Right atrium auricular region (tissue), 2 donors: Measurements from ENCODE around the gene GRK5. TPM values are rescaled to one million over a fixed set of nuclear protein-coding genes. Genes with fewer than 3 reads are reported as not detected.
A peak's percentile ranks its signal among the peaks of the same experiment; 100 is the strongest.
"Not testable (repeated sequence)": the region's sequence is repeated elsewhere in the genome, so short reads cannot be mapped to it uniquely, and the experiment has no call there.

Experiments
- DNase-seq: peaks from one replicate; pipeline ENCODE4 v3.0.0-alpha.2; 2019; ENCODE audit warnings: low spot score
- H3K27ac ChIP-seq, 2 donors: fragments of 200-600 bp; sonication (generic); 1 replicate in 1 of 2; 2 replicates in 1 of 2; pipeline ENCODE4 v1.5.1; 2016 to 2019
- H3K27me3 ChIP-seq, 2 donors: fragments of 200-600 bp; sonication (generic); one replicate each; pipeline versions ENCODE4 v1.5.1 to v1.6.0; 2017 to 2019
- H3K36me3 ChIP-seq: fragments of 200-600 bp; sonication (generic); one replicate; pipeline ENCODE4 v1.5.1; 2016
- H3K4me1 ChIP-seq, 2 donors: fragments of 200-600 bp; sonication (generic); one replicate each; pipeline versions ENCODE4 v1.5.1 to v1.6.0; 2017 to 2019
- H3K4me3 ChIP-seq, 2 donors: fragments of 200-600 bp; sonication (generic); 1 replicate in 1 of 2; 2 replicates in 1 of 2; pipeline ENCODE4 v1.5.1; 2017 to 2019; ENCODE audit warnings: mild to moderate bottlenecking in 1 of 2, moderate library complexity in 1 of 2
- H3K9me3 ChIP-seq, 2 donors: fragments of 200-600 bp; sonication (generic); one replicate each; pipeline ENCODE4 v1.5.1; 2019
- total RNA-seq, 2 donors: library from RNA; depleted of rRNA; stranded (reverse); fragments of >200 nt; gene quantifications; one replicate each; pipeline ENCODE4 v1.1.0, GENCODE V29; 2016
- TF ChIP-seq, protein P1 (sequence below), 2 donors: fragments of 200-600 bp; sonication (generic); IDR thresholded peaks; one replicate each; pipeline ENCODE4 v1.5.1; 2019; ENCODE audit warnings: antibody characterized with exemption in 2 of 2

The GRK5 gene
- total RNA-seq, 2 donors from 2014 or later, result 19.2 to 53.8 TPM

DNA sequence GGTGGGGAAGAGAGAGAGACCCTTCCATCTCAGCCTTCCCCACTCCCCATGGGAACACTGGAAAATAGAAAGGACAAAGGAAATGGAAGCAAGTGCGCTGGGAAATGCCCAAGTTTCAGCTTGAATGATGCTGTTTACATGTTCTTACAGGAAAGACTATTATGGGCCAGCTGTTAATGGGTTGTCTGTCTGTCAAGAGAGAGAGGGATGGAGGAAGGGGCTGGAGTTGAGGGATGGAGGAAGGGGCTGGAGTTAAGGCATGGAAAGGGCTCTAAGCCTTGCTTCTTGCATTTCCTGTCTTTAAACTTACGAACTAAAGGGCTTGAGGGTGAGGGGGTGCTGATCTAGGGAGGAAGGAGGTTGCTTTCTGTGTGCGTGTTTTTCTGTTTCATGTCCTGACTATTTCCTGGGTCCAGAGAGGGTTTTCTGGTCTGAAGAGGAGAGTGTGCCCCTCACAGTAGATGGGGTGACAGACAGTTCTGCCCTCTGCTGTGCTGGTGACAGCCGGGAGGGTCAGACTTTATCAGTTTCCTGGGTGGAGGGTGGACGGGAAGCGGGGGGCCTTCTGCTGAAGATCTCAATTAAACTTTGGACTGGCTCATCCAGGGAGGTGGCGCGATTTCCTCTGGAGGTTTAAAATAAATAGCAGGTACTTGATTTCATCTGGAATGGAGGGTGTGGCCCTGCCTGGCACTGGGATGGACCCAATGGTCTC, 30.5 kb downstream of the GRK5 start:
- peak overlapping the region; percentile 44 to 67 for H3K27ac ChIP-seq
- H3K27me3 ChIP-seq, result no peaks in the 10 kb centered on the region
- no peaks in the 10 kb centered on the region for H3K36me3 ChIP-seq
- TF ChIP-seq, protein P1, sequence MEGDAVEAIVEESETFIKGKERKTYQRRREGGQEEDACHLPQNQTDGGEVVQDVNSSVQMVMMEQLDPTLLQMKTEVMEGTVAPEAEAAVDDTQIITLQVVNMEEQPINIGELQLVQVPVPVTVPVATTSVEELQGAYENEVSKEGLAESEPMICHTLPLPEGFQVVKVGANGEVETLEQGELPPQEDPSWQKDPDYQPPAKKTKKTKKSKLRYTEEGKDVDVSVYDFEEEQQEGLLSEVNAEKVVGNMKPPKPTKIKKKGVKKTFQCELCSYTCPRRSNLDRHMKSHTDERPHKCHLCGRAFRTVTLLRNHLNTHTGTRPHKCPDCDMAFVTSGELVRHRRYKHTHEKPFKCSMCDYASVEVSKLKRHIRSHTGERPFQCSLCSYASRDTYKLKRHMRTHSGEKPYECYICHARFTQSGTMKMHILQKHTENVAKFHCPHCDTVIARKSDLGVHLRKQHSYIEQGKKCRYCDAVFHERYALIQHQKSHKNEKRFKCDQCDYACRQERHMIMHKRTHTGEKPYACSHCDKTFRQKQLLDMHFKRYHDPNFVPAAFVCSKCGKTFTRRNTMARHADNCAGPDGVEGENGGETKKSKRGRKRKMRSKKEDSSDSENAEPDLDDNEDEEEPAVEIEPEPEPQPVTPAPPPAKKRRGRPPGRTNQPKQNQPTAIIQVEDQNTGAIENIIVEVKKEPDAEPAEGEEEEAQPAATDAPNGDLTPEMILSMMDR (IDR thresholded peaks at IDR 0.05), result no peak
- H3K9me3 ChIP-seq, result no peaks in the 10 kb centered on the region
- H3K4me1 ChIP-seq, result peaks cover 0 to 64% of the 10 kb centered on the region in 2 donors
- DNase-seq, result no peak
- H3K4me3 ChIP-seq, result no peak overlapping the region

DNA sequence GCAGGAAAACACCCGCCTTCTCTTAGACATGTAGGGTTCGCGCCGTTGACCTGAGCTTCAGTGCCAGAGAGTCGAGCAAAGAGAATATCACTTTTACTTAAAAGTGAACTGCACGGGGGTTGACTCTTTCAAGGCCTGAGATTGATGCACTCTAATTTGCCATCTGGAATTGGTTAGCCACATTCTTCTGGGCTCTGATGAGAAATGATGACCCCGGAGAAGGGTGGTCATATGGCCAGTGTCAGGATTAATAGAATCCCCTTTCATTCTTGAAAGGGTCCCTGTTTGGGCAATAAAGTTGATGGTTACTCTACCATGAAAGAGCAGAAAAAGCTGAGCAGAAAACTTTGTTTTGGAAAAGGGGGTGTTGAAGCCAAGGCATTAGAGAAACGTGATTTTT, 31.2 kb downstream of the GRK5 start:
- Histone ChIP-seq H3K27me3 (no peaks in the 10 kb centered on the region), H3K9me3 (no peaks in the 10 kb centered on the region), H3K27ac (peak overlapping the region; percentile 44 to 67), H3K4me3 (no peak overlapping the region), H3K4me1 (peaks cover 0 to 57% of the 10 kb centered on the region in 2 donors), H3K36me3 (no peaks in the 10 kb centered on the region)
- DNase-seq, result no peak
- TF ChIP-seq, protein P1 (IDR thresholded peaks at IDR 0.05), result no peak

DNA sequence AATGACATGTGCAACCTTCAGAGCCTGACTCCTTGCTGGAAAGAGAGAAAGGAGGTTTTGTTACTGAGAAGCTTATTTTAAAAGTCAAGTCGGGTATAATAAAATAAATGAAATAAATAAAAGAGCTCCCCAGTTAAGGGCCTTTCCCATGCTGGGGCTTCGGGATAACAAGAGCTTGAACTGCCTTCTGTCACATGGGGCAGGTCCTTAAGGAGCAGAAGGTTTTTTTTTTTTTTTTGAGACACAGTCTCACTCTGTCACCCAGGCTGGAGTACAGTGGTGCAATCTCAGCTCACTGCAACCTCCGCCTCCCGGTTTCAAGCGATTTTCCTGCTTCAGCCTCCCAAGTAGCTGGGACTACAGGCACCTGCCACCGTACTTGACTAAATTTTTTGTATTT, 31.6 kb downstream of the GRK5 start:
- not testable (repeated sequence) for H3K27me3 ChIP-seq, H3K9me3 ChIP-seq, H3K36me3 ChIP-seq, H3K4me3 ChIP-seq, DNase-seq
- H3K27ac ChIP-seq, result peak overlapping the region in 1 of 2 donors; percentile 44
- H3K4me1 ChIP-seq, result peaks cover 0 to 52% of the 10 kb centered on the region in 2 donors

DNA sequence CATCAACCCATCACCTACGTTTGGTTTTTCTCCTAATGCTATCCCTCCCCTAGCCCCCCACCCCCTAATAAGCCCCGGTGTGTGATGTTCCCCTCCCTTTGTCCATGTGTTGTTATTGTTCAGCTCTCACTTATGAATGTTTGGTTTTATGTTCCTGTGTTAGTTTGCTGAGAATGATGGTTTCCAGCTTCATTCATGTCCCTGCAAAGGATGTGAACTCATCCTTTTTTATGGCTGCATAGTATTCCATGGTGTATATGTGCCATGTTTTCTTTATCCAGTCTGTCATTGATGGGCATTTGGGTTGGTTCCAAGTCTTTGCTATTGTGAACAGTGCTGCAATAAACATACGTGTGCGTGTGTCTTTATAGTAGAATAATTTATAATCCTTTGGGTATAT, 32.3 kb downstream of the GRK5 start:
- H3K4me1 ChIP-seq, result peaks cover 0 to 47% of the 10 kb centered on the region in 2 donors
- not testable (repeated sequence) for H3K9me3 ChIP-seq, H3K27me3 ChIP-seq, H3K27ac ChIP-seq, H3K36me3 ChIP-seq, DNase-seq, H3K4me3 ChIP-seq

DNA sequence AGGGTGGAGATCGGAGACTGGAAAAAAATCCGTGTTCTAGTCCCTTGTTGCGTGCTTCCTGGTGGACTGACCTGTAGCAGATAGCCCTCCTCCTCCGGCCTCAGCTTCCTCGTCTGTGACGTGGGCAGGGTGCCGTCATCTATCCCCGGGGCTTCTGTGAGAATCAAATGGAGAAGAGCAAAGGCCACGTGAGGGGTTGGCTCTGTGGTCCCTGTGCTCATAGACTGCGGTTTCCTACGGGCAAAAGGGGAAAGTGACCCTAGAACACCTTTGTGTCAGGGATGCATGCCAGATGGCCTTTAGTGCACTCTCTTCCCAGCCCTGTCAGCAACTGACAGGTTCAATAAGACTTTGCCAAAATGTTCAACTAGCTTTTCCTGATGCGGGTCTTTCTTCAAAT, 33.7 kb downstream of the GRK5 start:
- Histone ChIP-seq H3K4me1 (peaks cover 0 to 34% of the 10 kb centered on the region in 2 donors), H3K27ac (no peak overlapping the region)
- TF ChIP-seq, protein P1 (IDR thresholded peaks at IDR 0.05), result no peak

DNA sequence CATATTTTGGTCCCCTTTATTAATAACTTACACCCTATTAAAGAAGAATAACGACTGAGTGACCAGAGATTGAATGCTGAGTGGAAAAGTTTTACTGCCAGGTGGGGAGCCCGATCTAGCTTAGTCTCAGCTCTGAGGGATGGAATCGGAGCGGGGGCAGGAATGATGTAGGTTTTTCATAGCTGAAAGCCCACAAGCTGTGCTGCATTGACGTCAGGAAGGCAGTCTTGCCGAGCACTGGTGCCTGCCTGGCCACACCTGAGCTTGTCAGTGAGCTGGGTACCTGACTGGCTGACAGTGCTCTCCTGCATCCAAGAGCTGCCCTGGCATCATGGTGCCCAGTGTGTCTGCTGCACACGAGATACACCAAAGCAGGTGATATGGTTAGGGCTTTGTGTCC, 34.8 kb downstream of the GRK5 start:
- TF ChIP-seq, protein P1 (IDR thresholded peaks at IDR 0.05), result no peak
- Histone ChIP-seq H3K4me3 (no peak overlapping the region), H3K9me3 (no peaks in the 10 kb centered on the region), H3K36me3 (no peaks in the 10 kb centered on the region), H3K27me3 (no peaks in the 10 kb centered on the region), H3K27ac (peak overlapping the region in 1 of 2 donors; percentile 31), H3K4me1 (peaks cover 0 to 35% of the 10 kb centered on the region in 2 donors)
- no peak for DNase-seq

More for the DNA sequence above, 33.7 kb downstream of the GRK5 start:
- Histone ChIP-seq H3K27me3 (no peaks in the 10 kb centered on the region), H3K4me3 (no peak overlapping the region), H3K9me3 (no peaks in the 10 kb centered on the region), H3K36me3 (no peaks in the 10 kb centered on the region)
- DNase-seq, result no peak

DNA sequence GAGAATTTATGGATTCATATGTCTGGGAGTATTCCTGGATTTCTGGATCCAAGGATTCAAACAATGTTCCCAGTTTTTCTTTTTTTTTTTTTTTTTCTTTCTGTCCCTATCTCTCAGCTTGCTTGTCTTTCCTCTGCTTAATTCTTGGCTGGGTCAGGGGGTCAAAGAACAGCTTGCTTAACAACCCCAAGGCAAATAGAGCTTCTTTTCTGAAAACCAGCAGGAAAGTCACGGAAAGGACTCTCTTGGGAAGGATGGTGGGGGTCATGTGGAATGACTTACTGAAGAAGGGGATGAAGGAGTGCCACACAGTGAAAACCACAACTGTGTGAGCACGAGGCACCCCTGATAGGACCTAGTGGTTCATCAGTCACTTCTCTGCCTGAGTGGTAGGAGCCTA, 36.1 kb downstream of the GRK5 start:
- Histone ChIP-seq H3K27ac (peak overlapping the region in 1 of 2 donors; percentile 27), H3K4me1 (peaks cover 0 to 27% of the 10 kb centered on the region in 2 donors)

More for the DNA sequence above, 36.1 kb downstream of the GRK5 start:
- Histone ChIP-seq H3K36me3 (no peaks in the 10 kb centered on the region), H3K9me3 (no peaks in the 10 kb centered on the region), H3K27me3 (no peaks in the 10 kb centered on the region), H3K4me3 (no peak overlapping the region)
- DNase-seq, result no peak
- TF ChIP-seq, protein P1 (IDR thresholded peaks at IDR 0.05), result no peak
